ENCODE data around the gene HJURP.

GRCh38 chr2:233862261-233862768 lies 8.0 kb upstream of the HJURP start:
- TF ChIP-seq CTCF (conservative IDR thresholded peaks at IDR 0.05; ENCODE audit: low read depth, low read length) (no peak), EZH2phosphoT487 (IDR thresholded peaks at IDR 0.05; ENCODE audit: borderline replicate concordance, low read length) (no peak), EZH2 (IDR thresholded peaks at IDR 0.05; ENCODE audit: low read length, unreplicated experiment) (no peak)
